Vagina (tissue), 2 donors: ENCODE data around the gene LIMA1. TPM values are rescaled to one million over a fixed set of nuclear protein-coding genes. Genes with fewer than 3 reads are reported as not detected.

Source experiments
- DNase-seq, 2 donors: peaks; one replicate each; pipeline ENCODE4 v3.0.0-alpha.2; 2017; ENCODE audit errors: extremely low spot score in 2 of 2
- H3K27ac ChIP-seq: fragments of 200-600 bp; sonication (generic); one replicate; pipeline ENCODE4 v1.5.1; 2019
- H3K27me3 ChIP-seq: fragments of 200-600 bp; sonication (generic); one replicate; pipeline ENCODE4 v1.5.1; 2019
- H3K36me3 ChIP-seq, 2 donors: fragments of 200-600 bp; sonication (generic); one replicate each; pipeline ENCODE4 v1.5.1; 2017 to 2019
- H3K4me1 ChIP-seq: fragments of 200-600 bp; sonication (generic); one replicate; pipeline ENCODE4 v1.5.1; 2019
- H3K4me3 ChIP-seq, 2 donors: fragments of 200-600 bp; sonication (generic); 1 replicate in 1 of 2; 2 replicates in 1 of 2; pipeline ENCODE4 v1.5.1; 2016 to 2019
- H3K9me3 ChIP-seq: fragments of 200-600 bp; sonication (generic); one replicate; pipeline ENCODE4 v1.5.1; 2019
- CTCF ChIP-seq, 3 experiments: fragments of 450-650 bp in 2 of 3; fragments of 200-600 bp in 1 of 3; sonication (generic) in 1 of 3; IDR thresholded peaks; one replicate each; pipeline ENCODE4 v1.5.1; 2017 to 2019; ENCODE audit warnings: antibody characterized with exemption in 3 of 3, mild to moderate bottlenecking in 2 of 3, moderate library complexity in 2 of 3
- POLR2A ChIP-seq, 2 donors: fragments of 450-650 bp; IDR thresholded peaks; one replicate each; pipeline ENCODE4 v1.6.1; 2017; ENCODE audit warnings: antibody characterized with exemption in 2 of 2, mild to moderate bottlenecking in 2 of 2, moderate library complexity in 2 of 2
- POLR2AphosphoS5 ChIP-seq, 2 donors: sonication (generic); formaldehyde crosslinking; IDR thresholded peaks; one replicate each; pipeline ENCODE4 v1.9.0; 2017; ENCODE audit warnings: antibody characterized with exemption in 2 of 2, mild to moderate bottlenecking in 2 of 2, low read depth in 1 of 2; ENCODE audit not compliant: insufficient read depth in 1 of 2
- intact Hi-C: fragments of 100-400 bp; cut with DNase I; formaldehyde crosslinking; loops from one replicate; pipeline ENCODE4 v1.15.1; 2023
- total RNA-seq: library from RNA; depleted of rRNA; stranded (reverse); fragments of >200 nt; gene quantifications from one replicate; pipeline ENCODE4 v1.2.3, GENCODE V29; 2016

The LIMA1 gene
- total RNA-seq, 1 donor from 2014 or later: 99.2 TPM

DNA sequence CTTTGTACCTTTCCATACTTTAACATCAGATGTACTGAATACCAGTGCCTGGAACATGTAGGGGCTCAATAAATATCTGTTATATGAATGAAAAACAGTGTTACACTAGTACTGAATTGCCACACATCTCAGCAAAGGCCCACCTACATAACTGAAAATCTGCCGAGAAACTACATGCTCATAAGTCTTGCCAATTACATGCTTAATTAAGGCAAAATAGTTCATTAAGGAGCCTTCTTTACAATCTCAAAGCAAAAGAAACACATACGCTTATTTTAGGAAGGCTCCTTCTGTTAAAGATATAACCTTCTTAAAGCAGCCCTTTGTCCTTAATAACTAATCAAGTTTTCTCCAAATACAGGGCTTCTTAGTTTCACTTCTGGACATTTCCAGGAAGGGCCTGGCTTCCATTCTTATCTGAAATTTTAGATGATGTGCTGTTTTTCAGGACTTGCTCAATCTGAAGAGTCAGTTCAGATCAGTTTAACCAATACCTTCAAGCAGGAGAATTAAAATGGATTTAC, 11.5 kb downstream of the LIMA1 start:
- Histone ChIP-seq H3K36me3 (no peaks in the 10 kb centered on the region), H3K4me3 (peak overlapping the region; percentile 2 to 31), H3K4me1 (no peaks in the 10 kb centered on the region), H3K27ac (peak overlapping the region; percentile 71), H3K9me3 (no peaks in the 10 kb centered on the region), H3K27me3 (no peaks in the 10 kb centered on the region)
- intact Hi-C loops: no loop called here
- DNase-seq: no peak
- TF ChIP-seq POLR2AphosphoS5 (IDR thresholded peaks at IDR 0.05; ENCODE audit: insufficient read depth in 1 of 2, low read depth in 1 of 2) (no peak), CTCF (IDR thresholded peaks at IDR 0.05) (no peak), POLR2A (IDR thresholded peaks at IDR 0.05) (no peak)

- H3K27ac ChIP-seq: no peak overlapping the region
- intact Hi-C loops: no loop called here
- DNase-seq: no peak
- TF ChIP-seq CTCF (IDR thresholded peaks at IDR 0.05) (no peak), POLR2AphosphoS5 (IDR thresholded peaks at IDR 0.05; ENCODE audit: insufficient read depth in 1 of 2, low read depth in 1 of 2) (no peak), POLR2A (IDR thresholded peaks at IDR 0.05) (no peak)
- no peaks in the 10 kb centered on the region for H3K36me3 ChIP-seq
- no peak overlapping the region for H3K4me3 ChIP-seq
- H3K27me3 ChIP-seq: no peaks in the 10 kb centered on the region
- no peaks in the 10 kb centered on the region for H3K4me1 ChIP-seq
- H3K9me3 ChIP-seq: no peaks in the 10 kb centered on the region
Measured at GRCh38 chr12:50268482-50268881, 14.8 kb downstream of the LIMA1 start.

- H3K27ac ChIP-seq: no peak overlapping the region
- no peaks in the 10 kb centered on the region for H3K27me3 ChIP-seq
- intact Hi-C loops: no loop called here
- H3K36me3 ChIP-seq: no peaks in the 10 kb centered on the region
- H3K9me3 ChIP-seq: no peaks in the 10 kb centered on the region
- H3K4me1 ChIP-seq: no peaks in the 10 kb centered on the region
- no peak for TF ChIP-seq CTCF (IDR thresholded peaks at IDR 0.05)
- no peak for TF ChIP-seq POLR2A (IDR thresholded peaks at IDR 0.05)
- TF ChIP-seq POLR2AphosphoS5 (IDR thresholded peaks at IDR 0.05; ENCODE audit: insufficient read depth in 1 of 2, low read depth in 1 of 2): no peak
- H3K4me3 ChIP-seq: no peak overlapping the region
- DNase-seq: no peak
Measured at GRCh38 chr12:50265770-50266524, 17.4 kb downstream of the LIMA1 start.

DNA sequence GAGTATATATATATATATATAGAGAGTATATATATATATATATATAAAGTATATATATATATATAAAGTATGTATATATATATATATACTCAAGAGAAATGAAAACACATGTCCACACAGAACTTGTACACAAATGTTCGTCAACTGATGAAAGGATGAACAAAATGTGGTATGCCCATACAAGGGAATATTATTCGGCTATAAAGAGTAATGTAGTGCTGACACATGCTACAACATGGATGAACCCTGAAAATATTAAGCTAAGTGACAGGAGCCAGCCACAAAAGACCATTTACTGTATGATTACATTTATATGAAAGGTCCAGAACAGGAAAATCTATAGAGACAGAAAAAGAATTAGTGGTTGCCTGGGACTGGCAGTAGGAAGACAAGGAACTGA, 19.5 kb downstream of the LIMA1 start:
- H3K4me1 ChIP-seq: peaks cover 13% of the 10 kb centered on the region
- H3K4me3 ChIP-seq: no peak overlapping the region
- intact Hi-C loops: no loop called here
- H3K27ac ChIP-seq: no peak overlapping the region
- H3K27me3 ChIP-seq: no peaks in the 10 kb centered on the region
- no peak for DNase-seq
- no peaks in the 10 kb centered on the region for H3K9me3 ChIP-seq
- no peak for TF ChIP-seq POLR2AphosphoS5 (IDR thresholded peaks at IDR 0.05; ENCODE audit: insufficient read depth in 1 of 2, low read depth in 1 of 2)
- TF ChIP-seq POLR2A (IDR thresholded peaks at IDR 0.05): no peak
- no peak for TF ChIP-seq CTCF (IDR thresholded peaks at IDR 0.05)
- H3K36me3 ChIP-seq: no peaks in the 10 kb centered on the region

DNA sequence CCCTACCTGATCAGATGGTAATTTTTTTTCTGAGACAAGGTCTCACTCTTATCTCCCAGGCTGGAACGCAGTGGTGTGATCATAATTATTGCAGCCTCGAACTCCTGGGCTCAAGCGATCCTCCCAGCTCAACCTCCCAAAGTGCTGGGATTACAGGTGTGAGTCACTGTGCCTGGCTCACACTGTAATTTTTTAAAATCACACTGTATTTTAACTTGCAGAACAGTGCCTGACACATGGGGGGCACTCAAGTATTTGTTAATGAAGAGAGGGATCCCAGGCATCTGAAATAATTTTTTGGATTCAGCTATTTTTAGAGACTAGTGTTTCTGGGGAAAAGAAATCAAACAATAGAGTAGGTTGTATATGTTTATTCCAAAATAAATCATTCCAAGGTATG, 21.7 kb downstream of the LIMA1 start:
- no peaks in the 10 kb centered on the region for H3K36me3 ChIP-seq
- peaks cover 30% of the 10 kb centered on the region for H3K4me1 ChIP-seq
- DNase-seq: no peak
- H3K27ac ChIP-seq: no peak overlapping the region
- TF ChIP-seq POLR2A (IDR thresholded peaks at IDR 0.05): no peak
- TF ChIP-seq POLR2AphosphoS5 (IDR thresholded peaks at IDR 0.05; ENCODE audit: insufficient read depth in 1 of 2, low read depth in 1 of 2): no peak
- H3K4me3 ChIP-seq: no peak overlapping the region
- intact Hi-C loops: no loop called here
- H3K9me3 ChIP-seq: no peaks in the 10 kb centered on the region
- H3K27me3 ChIP-seq: no peaks in the 10 kb centered on the region
